Right lobe of liver (tissue), 4 donors: ENCODE measurements around the gene NFATC4.

Source experiments
- POLR2A ChIP-seq: fragments of 450-650 bp; IDR thresholded peaks from one replicate; pipeline ENCODE4 v1.6.1; 2017; ENCODE audit warnings: antibody characterized with exemption, mild to moderate bottlenecking
- TF ChIP-seq, protein P1 (sequence below), 4 donors: fragments of 200-600 bp in 3 of 4; fragments of 450-650 bp in 1 of 4; IDR thresholded peaks; one replicate each; pipeline versions ENCODE4 v1.5.1 to v1.8.0; 2016 to 2022; ENCODE audit warnings: antibody characterized with exemption in 4 of 4, mild to moderate bottlenecking in 2 of 4
- donor health status: DM: no; HTN: no; CAD: no.
- donor health status: DM: no; HTN: no; CAD: no.
- donor health status: DM: no; HTN: yes; CAD: no.

DNA sequence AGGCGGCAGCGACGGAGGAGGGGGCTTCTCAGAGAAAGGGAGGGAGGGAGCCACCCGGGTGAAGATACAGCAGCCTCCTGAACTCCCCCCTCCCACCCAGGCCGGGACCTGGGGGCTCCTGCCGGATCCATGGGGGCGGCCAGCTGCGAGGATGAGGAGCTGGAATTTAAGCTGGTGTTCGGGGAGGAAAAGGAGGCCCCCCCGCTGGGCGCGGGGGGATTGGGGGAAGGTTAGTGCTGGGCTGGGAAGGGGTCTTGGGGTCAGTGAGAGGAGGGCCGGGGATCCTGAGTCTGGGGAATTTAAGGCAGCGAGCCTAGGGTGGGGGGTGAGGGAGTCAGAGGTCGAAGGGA is 203 bp downstream of the NFATC4 start:
- TF ChIP-seq, protein P1, sequence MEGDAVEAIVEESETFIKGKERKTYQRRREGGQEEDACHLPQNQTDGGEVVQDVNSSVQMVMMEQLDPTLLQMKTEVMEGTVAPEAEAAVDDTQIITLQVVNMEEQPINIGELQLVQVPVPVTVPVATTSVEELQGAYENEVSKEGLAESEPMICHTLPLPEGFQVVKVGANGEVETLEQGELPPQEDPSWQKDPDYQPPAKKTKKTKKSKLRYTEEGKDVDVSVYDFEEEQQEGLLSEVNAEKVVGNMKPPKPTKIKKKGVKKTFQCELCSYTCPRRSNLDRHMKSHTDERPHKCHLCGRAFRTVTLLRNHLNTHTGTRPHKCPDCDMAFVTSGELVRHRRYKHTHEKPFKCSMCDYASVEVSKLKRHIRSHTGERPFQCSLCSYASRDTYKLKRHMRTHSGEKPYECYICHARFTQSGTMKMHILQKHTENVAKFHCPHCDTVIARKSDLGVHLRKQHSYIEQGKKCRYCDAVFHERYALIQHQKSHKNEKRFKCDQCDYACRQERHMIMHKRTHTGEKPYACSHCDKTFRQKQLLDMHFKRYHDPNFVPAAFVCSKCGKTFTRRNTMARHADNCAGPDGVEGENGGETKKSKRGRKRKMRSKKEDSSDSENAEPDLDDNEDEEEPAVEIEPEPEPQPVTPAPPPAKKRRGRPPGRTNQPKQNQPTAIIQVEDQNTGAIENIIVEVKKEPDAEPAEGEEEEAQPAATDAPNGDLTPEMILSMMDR (IDR thresholded peaks at IDR 0.05): no peak
- TF ChIP-seq POLR2A: no peak
